HepG2 (cell line): ENCODE results near the gene ARHGEF4. TPM values are rescaled to one million over a fixed set of nuclear protein-coding genes. Genes with fewer than 3 reads are reported as not detected.

Experiments
- ATAC-seq: fragments of 200-7000 bp; cut with Tn5 transposase; 3 replicates; pipeline ENCODE4 v1.9.1; 2020; ENCODE audit warnings: mild to moderate bottlenecking, moderate library complexity
- BruUV-seq: library from RNA; stranded (reverse); fragments of 400-500 nt; replicated peaks from 2 replicates; lab custom pipeline; 2021; lab: Mats Ljungman, UMichigan
- CTCF ChIA-PET: fragments of 300-600 bp; formaldehyde crosslinking; extraction: SDS; loops from one replicate; lab custom pipeline; 2021; ENCODE audit warnings: low total read pairs, inconsistent platforms, low intra/inter-chr PET ratio; lab: Yijun Ruan, JAX
- POLR2A ChIA-PET: fragments of 350-600 bp; sonication (Branson Sonifier 250); formaldehyde crosslinking; loops from one replicate; lab custom pipeline; 2020; ENCODE audit warnings: antibody characterized with exemption, inconsistent platforms; lab: Yijun Ruan, JAX
- DNase-seq: peaks from one replicate; pipeline ENCODE4 v3.0.0-alpha.2; 2015; ENCODE audit warnings: low spot score
- FAIRE-seq: peaks from 3 replicates; lab custom pipeline; 2011; peaks lifted over from hg19 to GRCh38; lab: Jason Lieb, UNC
- H2AFZ ChIP-seq: one replicate; pipeline ENCODE4 v1.6.1; 2011; ENCODE audit warnings: low read length, inconsistent platforms
- H3K27ac ChIP-seq: fragments of 300-600 bp; 3 replicates; pipeline ENCODE4 v1.8.0; 2011; ENCODE audit warnings: mixed run types, mild to moderate bottlenecking, mixed read lengths, low read length, inconsistent platforms; ENCODE audit not compliant: insufficient read depth; ENCODE audit errors: extremely low read length
- H3K27me3 ChIP-seq, 2 experiments: fragments of 200-600 bp in 1 of 2; 2 replicates in 1 of 2; 3 replicates in 1 of 2; pipeline versions ENCODE4 v1.6.0 to v1.8.0; 2011; ENCODE audit warnings: low read length in 2 of 2, mild to moderate bottlenecking in 2 of 2, moderate library complexity in 2 of 2, inconsistent platforms in 1 of 2; ENCODE audit not compliant: insufficient read depth in 2 of 2, control insufficient read depth in 1 of 2
- H3K36me3 ChIP-seq, 2 experiments: fragments of 200-600 bp in 1 of 2; replicated peaks in 1 of 2; 2 replicates in 1 of 2; 3 replicates in 1 of 2; pipeline versions ENCODE4 v1.5.1 to v1.8.0; 2011; ENCODE audit warnings: low read length in 2 of 2, inconsistent platforms in 1 of 2; ENCODE audit not compliant: insufficient read depth in 2 of 2, control insufficient read depth in 1 of 2
- H3K4me1 ChIP-seq: 2 replicates; pipeline ENCODE4 v1.5.1; 2012; ENCODE audit warnings: low read length, inconsistent platforms; ENCODE audit not compliant: insufficient read depth
- H3K4me2 ChIP-seq: 2 replicates; pipeline ENCODE4 v1.6.0; 2011; ENCODE audit warnings: low read depth, low read length, inconsistent platforms
- H3K4me3 ChIP-seq, 3 experiments: fragments of 200-600 bp in 1 of 3; sonication (generic), shearing (Covaris generic) in 1 of 3; replicated peaks in 1 of 3; 2 replicates each; pipeline ENCODE4 v1.5.1; 2011 to 2016; ENCODE audit warnings: low read length in 3 of 3, inconsistent platforms in 2 of 3, low read depth in 2 of 3, mild to moderate bottlenecking in 2 of 3, control low read depth in 1 of 3, mixed read lengths in 1 of 3; ENCODE audit not compliant: insufficient read depth in 1 of 3
- H3K79me2 ChIP-seq: one replicate; pipeline ENCODE4 v1.6.1; 2011; ENCODE audit warnings: low read length, inconsistent platforms; ENCODE audit not compliant: insufficient read depth
- H3K9ac ChIP-seq: 2 replicates; pipeline ENCODE4 v1.6.0; 2011; ENCODE audit warnings: mild to moderate bottlenecking, low read depth, low read length, inconsistent platforms; ENCODE audit not compliant: insufficient read depth
- H3K9me3 ChIP-seq: 2 replicates; pipeline ENCODE4 v1.5.1; 2012; ENCODE audit warnings: mild to moderate bottlenecking, low read length
- H4K20me1 ChIP-seq: 2 replicates; pipeline ENCODE4 v1.6.0; 2011; ENCODE audit warnings: inconsistent platforms, mild to moderate bottlenecking, low read length, moderate library complexity; ENCODE audit not compliant: insufficient read depth
- RNF2 ChIP-seq: fragments of 450-650 bp; conservative IDR thresholded peaks from 2 replicates; pipeline ENCODE4 v1.6.1; 2016; ENCODE audit warnings: low read depth
- ZNF343 ChIP-seq: sonication (generic); formaldehyde crosslinking; IDR thresholded peaks from 2 replicates; pipeline ENCODE4 v1.4.0; 2020; ENCODE audit warnings: mild to moderate bottlenecking, missing genetic modification reagents
- WGBS: methylation state at CpG from one replicate; pipeline ENCODE4 v1.1.6; 2017; ENCODE audit warnings: low lambda C conversion rate; 5-methylcytosine and 5-hydroxymethylcytosine counted together
- in situ Hi-C: cut with HindIII; loops from 2 replicates; pipeline ENCODE4 v1.10.0; 2017; ENCODE audit warnings: low pct_unique_long_range_greater_than_20kb; ENCODE audit not compliant: extremely low pct_ligation_motif_present
- intact Hi-C: fragments of 100-400 bp; cut with micrococcal nuclease; formaldehyde crosslinking; loops from one replicate; pipeline ENCODE4 v1.10.0; 2022; ENCODE audit not compliant: unreplicated experiment
- polyA plus RNA-seq, 8 experiments: library from polyadenylated mRNA; depleted of rRNA in 3 of 8; stranded (reverse) in 7 of 8; unstranded in 1 of 8; fragments of >200 nt; fragmentation: Illumina TruSeq in 4 of 8; extraction: Trizol in 4 of 8; gene quantifications; 2 replicates each; pipeline versions ENCODE4 v1.2.1 to v1.2.3, GENCODE V29; 2011 to 2016; ENCODE audit warnings: low read depth in 4 of 8, missing spikeins in 1 of 8, mixed read lengths in 1 of 8; ENCODE audit not compliant: insufficient read depth in 1 of 8
- total RNA-seq, 5 experiments: library from RNA; depleted of rRNA; stranded (reverse); fragments of >200 nt; fragmentation: Illumina TruSeq; extraction: Trizol; gene quantifications; 2 replicates each; pipeline ENCODE4 v1.2.3, GENCODE V29; 2016; ENCODE audit warnings: low read depth in 1 of 5
- TF ChIP-seq, protein P1 (sequence below): fragments of 450-650 bp; IDR thresholded peaks from 2 replicates; pipeline ENCODE4 v1.6.1; 2017; ENCODE audit warnings: mild to moderate bottlenecking
- TF ChIP-seq, protein P2 (sequence below): sonication (generic); formaldehyde crosslinking; IDR thresholded peaks from 2 replicates; pipeline ENCODE4 v1.5.0; 2020; ENCODE audit warnings: missing genetic modification reagents
- TF ChIP-seq, protein P3 (sequence below): sonication (generic); formaldehyde crosslinking; IDR thresholded peaks from 2 replicates; pipeline ENCODE4 v1.5.1; 2020; ENCODE audit warnings: mild to moderate bottlenecking, missing genetic modification reagents, moderate library complexity

ARHGEF4 gene
- total and polyA plus RNA-seq, 2 of the 13 experiments (the other 11 are each of a cell fraction or from before 2014, with no cell fraction given), result 0.11 to 0.13 TPM

DNA sequence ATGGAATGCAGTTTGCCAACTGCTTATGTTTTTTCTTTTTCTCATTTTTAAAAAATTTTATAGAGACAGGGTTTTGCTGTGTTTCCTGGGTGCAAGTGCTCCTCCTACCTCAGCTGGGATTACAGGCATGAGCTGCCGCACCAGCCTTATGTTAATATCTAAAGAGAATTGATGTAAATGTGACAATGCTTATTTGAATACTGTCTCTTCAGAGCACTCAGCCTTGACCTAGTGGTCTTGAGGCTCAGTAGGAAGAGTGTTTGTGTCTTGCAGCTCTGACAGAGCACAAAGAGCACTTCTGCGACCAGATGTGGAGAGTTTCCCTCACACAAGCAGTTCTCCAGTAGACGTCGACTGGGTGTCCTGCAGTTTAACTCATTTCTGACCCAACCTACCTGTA is 55.3 kb downstream of the ARHGEF4 start:
- BruUV-seq, result no TSS peak
- POLR2A ChIA-PET, result no interaction called here

More for the DNA sequence above, 55.3 kb downstream of the ARHGEF4 start:
- Histone ChIP-seq H3K4me2 (no peak overlapping the region), H2AFZ (no peak overlapping the region), H3K27ac (no peak overlapping the region), H3K36me3 (no peaks in the 10 kb centered on the region; a peak in 1 of 5 replicates), H3K4me3 (no peak overlapping the region), H3K4me1 (no peaks in the 10 kb centered on the region)
- TF ChIP-seq, protein P1, sequence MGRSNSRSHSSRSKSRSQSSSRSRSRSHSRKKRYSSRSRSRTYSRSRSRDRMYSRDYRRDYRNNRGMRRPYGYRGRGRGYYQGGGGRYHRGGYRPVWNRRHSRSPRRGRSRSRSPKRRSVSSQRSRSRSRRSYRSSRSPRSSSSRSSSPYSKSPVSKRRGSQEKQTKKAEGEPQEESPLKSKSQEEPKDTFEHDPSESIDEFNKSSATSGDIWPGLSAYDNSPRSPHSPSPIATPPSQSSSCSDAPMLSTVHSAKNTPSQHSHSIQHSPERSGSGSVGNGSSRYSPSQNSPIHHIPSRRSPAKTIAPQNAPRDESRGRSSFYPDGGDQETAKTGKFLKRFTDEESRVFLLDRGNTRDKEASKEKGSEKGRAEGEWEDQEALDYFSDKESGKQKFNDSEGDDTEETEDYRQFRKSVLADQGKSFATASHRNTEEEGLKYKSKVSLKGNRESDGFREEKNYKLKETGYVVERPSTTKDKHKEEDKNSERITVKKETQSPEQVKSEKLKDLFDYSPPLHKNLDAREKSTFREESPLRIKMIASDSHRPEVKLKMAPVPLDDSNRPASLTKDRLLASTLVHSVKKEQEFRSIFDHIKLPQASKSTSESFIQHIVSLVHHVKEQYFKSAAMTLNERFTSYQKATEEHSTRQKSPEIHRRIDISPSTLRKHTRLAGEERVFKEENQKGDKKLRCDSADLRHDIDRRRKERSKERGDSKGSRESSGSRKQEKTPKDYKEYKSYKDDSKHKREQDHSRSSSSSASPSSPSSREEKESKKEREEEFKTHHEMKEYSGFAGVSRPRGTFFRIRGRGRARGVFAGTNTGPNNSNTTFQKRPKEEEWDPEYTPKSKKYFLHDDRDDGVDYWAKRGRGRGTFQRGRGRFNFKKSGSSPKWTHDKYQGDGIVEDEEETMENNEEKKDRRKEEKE, result no peak
- TF ChIP-seq RNF2 (no peak), ZNF343 (CRISPR knock-in tag) (no peak)
- TF ChIP-seq, protein P2, sequence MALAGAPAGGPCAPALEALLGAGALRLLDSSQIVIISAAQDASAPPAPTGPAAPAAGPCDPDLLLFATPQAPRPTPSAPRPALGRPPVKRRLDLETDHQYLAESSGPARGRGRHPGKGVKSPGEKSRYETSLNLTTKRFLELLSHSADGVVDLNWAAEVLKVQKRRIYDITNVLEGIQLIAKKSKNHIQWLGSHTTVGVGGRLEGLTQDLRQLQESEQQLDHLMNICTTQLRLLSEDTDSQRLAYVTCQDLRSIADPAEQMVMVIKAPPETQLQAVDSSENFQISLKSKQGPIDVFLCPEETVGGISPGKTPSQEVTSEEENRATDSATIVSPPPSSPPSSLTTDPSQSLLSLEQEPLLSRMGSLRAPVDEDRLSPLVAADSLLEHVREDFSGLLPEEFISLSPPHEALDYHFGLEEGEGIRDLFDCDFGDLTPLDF (CRISPR knock-in tag), result no peak
- TF ChIP-seq, protein P3, sequence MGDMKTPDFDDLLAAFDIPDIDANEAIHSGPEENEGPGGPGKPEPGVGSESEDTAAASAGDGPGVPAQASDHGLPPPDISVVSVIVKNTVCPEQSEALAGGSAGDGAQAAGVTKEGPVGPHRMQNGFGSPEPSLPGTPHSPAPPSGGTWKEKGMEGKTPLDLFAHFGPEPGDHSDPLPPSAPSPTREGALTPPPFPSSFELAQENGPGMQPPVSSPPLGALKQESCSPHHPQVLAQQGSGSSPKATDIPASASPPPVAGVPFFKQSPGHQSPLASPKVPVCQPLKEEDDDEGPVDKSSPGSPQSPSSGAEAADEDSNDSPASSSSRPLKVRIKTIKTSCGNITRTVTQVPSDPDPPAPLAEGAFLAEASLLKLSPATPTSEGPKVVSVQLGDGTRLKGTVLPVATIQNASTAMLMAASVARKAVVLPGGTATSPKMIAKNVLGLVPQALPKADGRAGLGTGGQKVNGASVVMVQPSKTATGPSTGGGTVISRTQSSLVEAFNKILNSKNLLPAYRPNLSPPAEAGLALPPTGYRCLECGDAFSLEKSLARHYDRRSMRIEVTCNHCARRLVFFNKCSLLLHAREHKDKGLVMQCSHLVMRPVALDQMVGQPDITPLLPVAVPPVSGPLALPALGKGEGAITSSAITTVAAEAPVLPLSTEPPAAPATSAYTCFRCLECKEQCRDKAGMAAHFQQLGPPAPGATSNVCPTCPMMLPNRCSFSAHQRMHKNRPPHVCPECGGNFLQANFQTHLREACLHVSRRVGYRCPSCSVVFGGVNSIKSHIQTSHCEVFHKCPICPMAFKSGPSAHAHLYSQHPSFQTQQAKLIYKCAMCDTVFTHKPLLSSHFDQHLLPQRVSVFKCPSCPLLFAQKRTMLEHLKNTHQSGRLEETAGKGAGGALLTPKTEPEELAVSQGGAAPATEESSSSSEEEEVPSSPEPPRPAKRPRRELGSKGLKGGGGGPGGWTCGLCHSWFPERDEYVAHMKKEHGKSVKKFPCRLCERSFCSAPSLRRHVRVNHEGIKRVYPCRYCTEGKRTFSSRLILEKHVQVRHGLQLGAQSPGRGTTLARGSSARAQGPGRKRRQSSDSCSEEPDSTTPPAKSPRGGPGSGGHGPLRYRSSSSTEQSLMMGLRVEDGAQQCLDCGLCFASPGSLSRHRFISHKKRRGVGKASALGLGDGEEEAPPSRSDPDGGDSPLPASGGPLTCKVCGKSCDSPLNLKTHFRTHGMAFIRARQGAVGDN (CRISPR knock-in tag), result no peak
- TF ChIP-seq, all 625 proteins: peak for 0
- no peaks in the 10 kb centered on the region for H3K79me2 ChIP-seq
- no peaks in the 10 kb centered on the region for H4K20me1 ChIP-seq
- CTCF ChIA-PET, result no interaction called here
- in situ Hi-C loops (no loop called here), intact Hi-C loops (no loop called here)
- DNase-seq (no peak), ATAC-seq (no peak), FAIRE-seq (no peak)
- peaks cover 5 to 41% of the 10 kb centered on the region in 2 experiments for H3K27me3 ChIP-seq
- 28% methylated on average over 4 of the region's 4 CpGs for WGBS
- no peak overlapping the region for H3K9ac ChIP-seq
- no peaks in the 10 kb centered on the region for H3K9me3 ChIP-seq
